Fibroblast of lung (primary cell): ENCODE results near the gene DNAH3.

ENCODE experiments used
- EZH2 ChIP-seq: IDR thresholded peaks from 2 replicates; pipeline ENCODE4 v1.5.1; 2012; ENCODE audit warnings: low read length, control low read depth, mild to moderate bottlenecking; ENCODE audit errors: missing control alignments
- TF ChIP-seq, protein P1 (sequence below), 2 donors: IDR thresholded peaks in 1 of 2; conservative IDR thresholded peaks in 1 of 2; 1 replicate in 1 of 2; 2 replicates in 1 of 2; pipeline ENCODE4 v1.5.1; 2011 to 2012; ENCODE audit warnings: low read length in 2 of 2, control low read depth in 1 of 2, inconsistent platforms in 1 of 2, low read depth in 1 of 2, mild to moderate bottlenecking in 1 of 2

- TF ChIP-seq, protein P1, sequence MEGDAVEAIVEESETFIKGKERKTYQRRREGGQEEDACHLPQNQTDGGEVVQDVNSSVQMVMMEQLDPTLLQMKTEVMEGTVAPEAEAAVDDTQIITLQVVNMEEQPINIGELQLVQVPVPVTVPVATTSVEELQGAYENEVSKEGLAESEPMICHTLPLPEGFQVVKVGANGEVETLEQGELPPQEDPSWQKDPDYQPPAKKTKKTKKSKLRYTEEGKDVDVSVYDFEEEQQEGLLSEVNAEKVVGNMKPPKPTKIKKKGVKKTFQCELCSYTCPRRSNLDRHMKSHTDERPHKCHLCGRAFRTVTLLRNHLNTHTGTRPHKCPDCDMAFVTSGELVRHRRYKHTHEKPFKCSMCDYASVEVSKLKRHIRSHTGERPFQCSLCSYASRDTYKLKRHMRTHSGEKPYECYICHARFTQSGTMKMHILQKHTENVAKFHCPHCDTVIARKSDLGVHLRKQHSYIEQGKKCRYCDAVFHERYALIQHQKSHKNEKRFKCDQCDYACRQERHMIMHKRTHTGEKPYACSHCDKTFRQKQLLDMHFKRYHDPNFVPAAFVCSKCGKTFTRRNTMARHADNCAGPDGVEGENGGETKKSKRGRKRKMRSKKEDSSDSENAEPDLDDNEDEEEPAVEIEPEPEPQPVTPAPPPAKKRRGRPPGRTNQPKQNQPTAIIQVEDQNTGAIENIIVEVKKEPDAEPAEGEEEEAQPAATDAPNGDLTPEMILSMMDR (conservative IDR thresholded peaks at IDR 0.05 in 1 of 2, IDR thresholded peaks at IDR 0.05 in 1 of 2; ENCODE audit: low read depth in 1 of 2, low read length in 2 of 2) = no peak
- no peak for TF ChIP-seq EZH2
Measured at GRCh38 chr16:21070564-21070963, 80.1 kb downstream of the DNAH3 start.
